Heart left ventricle (tissue), 13 donors: ENCODE data around the gene SORBS1.

ENCODE experiments used
- POLR2A ChIP-seq, 2 donors: fragments of 450-650 bp; IDR thresholded peaks; one replicate each; pipeline ENCODE4 v1.6.1; 2017; ENCODE audit warnings: antibody characterized with exemption in 2 of 2, mild to moderate bottlenecking in 2 of 2, moderate library complexity in 2 of 2
- TF ChIP-seq, protein P1 (sequence below), 12 donors: fragments of 200-600 bp; sonication (generic) in 4 of 12; IDR thresholded peaks; one replicate each; pipeline versions ENCODE4 v1.5.0 to v1.8.0; 2018 to 2022; ENCODE audit warnings: antibody characterized with exemption in 12 of 12, mild to moderate bottlenecking in 5 of 12
- donor health status: ischemic (EF 13 %, LVEDD 7.1; RV severe dilation, severe dysfunction).
- donor health status: DM: no; HTN: yes; CAD: no.
- donor health status: DM: no; HTN: no; CAD: no.
- donor health status: ischemic (EF 25% LVEDD 6.9; RV normal size, moderate dysfunction).
- donor health status: ischemic (EF 25% LVEDD 5.7; RV mildly dilated, moderate dysfunction).
- donor health status: ischemic (EF 35%, LVEDD 5.7; RV mildly dilated, moderate dysfunction).
- donor health status: nonischemic (EF 11% LVEDD 7.7; RV severe dilation, severe dysfunction).
- donor health status: DM: yes; HTN: yes; CAD: no.
- donor health status: PGD.
- donor health status: ischemic (EF 29% LVEDD 5.4; RV normal size, mild dysfunction).
- donor health status: nonischemic (EF 23%, LVEDD 6.1; RV moderate dilation, normal function).

DNA sequence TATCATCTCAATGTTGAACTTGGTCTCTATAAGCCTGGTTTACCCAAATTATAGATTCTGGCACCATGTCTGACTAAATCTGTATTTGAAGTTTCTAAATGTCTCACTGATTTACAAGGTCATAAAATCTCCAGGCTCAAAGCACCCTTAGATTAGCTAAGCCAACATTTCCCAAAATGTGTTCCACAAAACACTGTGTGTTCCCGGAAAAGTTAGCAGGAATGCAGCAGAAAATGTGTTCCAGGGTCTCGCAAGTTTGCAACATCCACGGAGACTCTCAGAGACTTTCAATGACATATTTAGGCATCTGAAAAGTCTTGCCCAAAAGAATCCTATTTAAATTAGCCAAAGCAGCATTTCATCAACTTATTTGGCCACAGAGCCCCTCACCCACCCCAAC lies 91.9 kb downstream of the SORBS1 start:
- TF ChIP-seq, protein P1, sequence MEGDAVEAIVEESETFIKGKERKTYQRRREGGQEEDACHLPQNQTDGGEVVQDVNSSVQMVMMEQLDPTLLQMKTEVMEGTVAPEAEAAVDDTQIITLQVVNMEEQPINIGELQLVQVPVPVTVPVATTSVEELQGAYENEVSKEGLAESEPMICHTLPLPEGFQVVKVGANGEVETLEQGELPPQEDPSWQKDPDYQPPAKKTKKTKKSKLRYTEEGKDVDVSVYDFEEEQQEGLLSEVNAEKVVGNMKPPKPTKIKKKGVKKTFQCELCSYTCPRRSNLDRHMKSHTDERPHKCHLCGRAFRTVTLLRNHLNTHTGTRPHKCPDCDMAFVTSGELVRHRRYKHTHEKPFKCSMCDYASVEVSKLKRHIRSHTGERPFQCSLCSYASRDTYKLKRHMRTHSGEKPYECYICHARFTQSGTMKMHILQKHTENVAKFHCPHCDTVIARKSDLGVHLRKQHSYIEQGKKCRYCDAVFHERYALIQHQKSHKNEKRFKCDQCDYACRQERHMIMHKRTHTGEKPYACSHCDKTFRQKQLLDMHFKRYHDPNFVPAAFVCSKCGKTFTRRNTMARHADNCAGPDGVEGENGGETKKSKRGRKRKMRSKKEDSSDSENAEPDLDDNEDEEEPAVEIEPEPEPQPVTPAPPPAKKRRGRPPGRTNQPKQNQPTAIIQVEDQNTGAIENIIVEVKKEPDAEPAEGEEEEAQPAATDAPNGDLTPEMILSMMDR (IDR thresholded peaks at IDR 0.05) = no peak
- no peak for TF ChIP-seq POLR2A (IDR thresholded peaks at IDR 0.05)
